ENCODE data around the gene ARAP2.

GRCh38 chr4:36209941-36210649 is 34.2 kb downstream of the ARAP2 start:
- TF ChIP-seq, protein P1, sequence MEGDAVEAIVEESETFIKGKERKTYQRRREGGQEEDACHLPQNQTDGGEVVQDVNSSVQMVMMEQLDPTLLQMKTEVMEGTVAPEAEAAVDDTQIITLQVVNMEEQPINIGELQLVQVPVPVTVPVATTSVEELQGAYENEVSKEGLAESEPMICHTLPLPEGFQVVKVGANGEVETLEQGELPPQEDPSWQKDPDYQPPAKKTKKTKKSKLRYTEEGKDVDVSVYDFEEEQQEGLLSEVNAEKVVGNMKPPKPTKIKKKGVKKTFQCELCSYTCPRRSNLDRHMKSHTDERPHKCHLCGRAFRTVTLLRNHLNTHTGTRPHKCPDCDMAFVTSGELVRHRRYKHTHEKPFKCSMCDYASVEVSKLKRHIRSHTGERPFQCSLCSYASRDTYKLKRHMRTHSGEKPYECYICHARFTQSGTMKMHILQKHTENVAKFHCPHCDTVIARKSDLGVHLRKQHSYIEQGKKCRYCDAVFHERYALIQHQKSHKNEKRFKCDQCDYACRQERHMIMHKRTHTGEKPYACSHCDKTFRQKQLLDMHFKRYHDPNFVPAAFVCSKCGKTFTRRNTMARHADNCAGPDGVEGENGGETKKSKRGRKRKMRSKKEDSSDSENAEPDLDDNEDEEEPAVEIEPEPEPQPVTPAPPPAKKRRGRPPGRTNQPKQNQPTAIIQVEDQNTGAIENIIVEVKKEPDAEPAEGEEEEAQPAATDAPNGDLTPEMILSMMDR (conservative IDR thresholded peaks at IDR 0.05; ENCODE audit: low read length): no peak
- no peak for TF ChIP-seq EZH2phosphoT487 (IDR thresholded peaks at IDR 0.05; ENCODE audit: borderline replicate concordance)

All from Loucy (cell line).